ENCODE data around the gene PIGV.
A peak's percentile ranks its signal among the peaks of the same experiment; 100 is the strongest.

The PIGV gene

GRCh38 chr1:26827106-26827604, 39.4 kb downstream of the PIGV start (continued):
- no peak for TF ChIP-seq ZNF792 (tag by site-specific recombination; IDR thresholded peaks at IDR 0.05)
- TF ChIP-seq ZNF391 (tag by site-specific recombination; IDR thresholded peaks at IDR 0.05; ENCODE audit: borderline replicate concordance, low read depth) = no peak
- 0 out of 2 replicates have a peak, but pooled peaks have one; percentile 9 for TF ChIP-seq SP2 (tag by site-specific recombination; IDR thresholded peaks at IDR 0.05)
- no peak for TF ChIP-seq SETDB1 (IDR thresholded peaks at IDR 0.05; ENCODE audit: insufficient read length, low read length)
- TF ChIP-seq ZNF580 (tag by site-specific recombination; IDR thresholded peaks at IDR 0.05) = no peak
- TF ChIP-seq KLF17 (tag by site-specific recombination; IDR thresholded peaks at IDR 0.05) = peak; percentile 17; the same call in 1 of the 2 replicates
- no peak for TF ChIP-seq ZNF692 (tag by site-specific recombination; IDR thresholded peaks at IDR 0.05)
- no peak for TF ChIP-seq ZNF626 (tag by site-specific recombination; IDR thresholded peaks at IDR 0.05)
- TF ChIP-seq ZBTB44 (tag by site-specific recombination; IDR thresholded peaks at IDR 0.05) = no peak
- TF ChIP-seq BCL11A (tag by site-specific recombination; IDR thresholded peaks at IDR 0.05; ENCODE audit: low read depth) = no peak
- no peak for TF ChIP-seq ZNF623 (tag by site-specific recombination; IDR thresholded peaks at IDR 0.05)
- peak; percentile 59; the same call in 1 of the 2 replicates for TF ChIP-seq HIC1 (tag by site-specific recombination; IDR thresholded peaks at IDR 0.05)
- TF ChIP-seq ZNF174 (tag by site-specific recombination; IDR thresholded peaks at IDR 0.05) = no peak
- TF ChIP-seq ZSCAN23 (tag by site-specific recombination; IDR thresholded peaks at IDR 0.05) = no peak
- no peak for TF ChIP-seq ZNF132 (tag by site-specific recombination; IDR thresholded peaks at IDR 0.05; ENCODE audit: borderline replicate concordance)

GRCh38 chr1:26827663-26828062, 39.9 kb downstream of the PIGV start:
- ChIA-PET CTCF (interaction anchor here (0.6 to 1.0 kb wide), 2 partner anchors 18 to 38 kb away, joined by 3 read pairs; no protein-coding TSS in a partner anchor), POLR2A (interaction anchor here (1.2 kb wide), 1 partner anchor 37 kb away, joined by 5 read pairs; no protein-coding TSS in a partner anchor)
- Histone ChIP-seq H3K36me3 (ENCODE audit: control insufficient read depth in 2 of 2, insufficient read depth in 1 of 2, low read length in 2 of 2) (peaks cover 0 to 38% of the 10 kb centered on the region in 2 experiments; a peak in 2 of 3 replicates), H3K27ac (ENCODE audit: extremely low read depth, low read depth, low read length) (no peak overlapping the region), H3K4me1 (ENCODE audit: control insufficient read depth, insufficient read depth, low read length) (no peaks in the 10 kb centered on the region), H3K4me3 (ENCODE audit: low read depth, low read length) (peak overlapping the region; percentile 66), H3K9me3 (ENCODE audit: control insufficient read depth, insufficient read depth, low read depth, low read length) (no peaks in the 10 kb centered on the region)
- TF ChIP-seq SCRT2 (tag by site-specific recombination; IDR thresholded peaks at IDR 0.05) = no peak
- peak; percentile 39; the same call in 1 of the 2 replicates for TF ChIP-seq GLIS2 (tag by site-specific recombination; IDR thresholded peaks at IDR 0.05)
- TF ChIP-seq IKZF3 (tag by site-specific recombination; IDR thresholded peaks at IDR 0.05) = no peak
- TF ChIP-seq ZNF140 (tag by site-specific recombination; IDR thresholded peaks at IDR 0.05) = no peak
- TF ChIP-seq ELK4 (IDR thresholded peaks at IDR 0.05; ENCODE audit: borderline replicate concordance, low read depth, low read length) = no peak
- no peak for TF ChIP-seq ZNF354C (tag by site-specific recombination; IDR thresholded peaks at IDR 0.05; ENCODE audit: borderline replicate concordance, low read depth)
- no peak for TF ChIP-seq ZFHX2 (tag by site-specific recombination; conservative IDR thresholded peaks at IDR 0.05)
- no peak for TF ChIP-seq ZNF791 (tag by site-specific recombination; IDR thresholded peaks at IDR 0.05)
- TF ChIP-seq ZNF610 (tag by site-specific recombination; IDR thresholded peaks at IDR 0.05; ENCODE audit: borderline replicate concordance) = no peak
- TF ChIP-seq ZNF501 (tag by site-specific recombination; IDR thresholded peaks at IDR 0.05) = no peak
- TF ChIP-seq SALL2 (tag by site-specific recombination; IDR thresholded peaks at IDR 0.05; ENCODE audit: borderline replicate concordance) = no peak
- no peak for TF ChIP-seq ZNF18 (tag by site-specific recombination; IDR thresholded peaks at IDR 0.05)
